ENCODE data around the gene GPSM3. TPM values are rescaled to one million over a fixed set of nuclear protein-coding genes. Genes with fewer than 3 reads are reported as not detected.
A peak's percentile ranks its signal among the peaks of the same experiment; 100 is the strongest.

The GPSM3 gene
- total and polyA plus RNA-seq, 2 of the 13 experiments (the other 11 are each of a cell fraction or from before 2014, with no cell fraction given), result 0.18 to 6.2 TPM

DNA sequence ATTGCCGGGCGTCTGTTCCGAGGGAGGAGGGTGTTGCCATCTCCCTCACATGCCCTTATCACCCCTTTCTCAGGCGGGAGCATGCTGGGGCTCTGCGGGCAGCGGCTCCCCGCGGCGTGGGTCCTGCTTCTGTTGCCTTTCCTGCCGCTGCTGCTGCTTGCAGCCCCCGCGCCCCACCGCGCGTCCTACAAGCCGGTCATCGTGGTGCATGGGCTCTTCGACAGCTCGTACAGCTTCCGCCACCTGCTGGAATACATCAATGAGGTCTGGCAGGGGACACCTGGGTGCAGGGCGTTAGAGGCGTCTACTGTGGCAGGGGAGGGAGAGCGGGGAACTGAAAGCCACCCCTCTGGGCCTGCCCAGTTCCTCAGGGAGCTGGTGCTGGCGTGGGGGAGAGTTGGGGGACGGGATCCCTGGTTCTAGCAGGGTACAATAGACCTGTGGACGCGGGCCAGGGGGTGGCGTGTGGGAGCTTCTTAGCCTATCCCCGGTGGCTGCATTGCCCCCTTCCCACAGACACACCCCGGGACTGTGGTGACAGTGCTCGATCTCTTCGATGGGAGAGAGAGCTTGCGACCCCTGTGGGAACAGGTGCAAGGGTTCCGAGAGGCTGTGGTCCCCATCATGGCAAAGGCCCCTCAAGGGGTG, 37.8 kb downstream of the GPSM3 start (continued):
- no peak for TF ChIP-seq FOXA1 (IDR thresholded peaks at IDR 0.05)
- TF ChIP-seq FOXA1 (CRISPR knock-in tag; IDR thresholded peaks at IDR 0.05), result 0 out of 2 replicates have a peak, but pooled peaks have one; percentile 16
- peak; percentile 71 for TF ChIP-seq RBFOX2 (IDR thresholded peaks at IDR 0.05; ENCODE audit: low read depth, low read length)
- TF ChIP-seq ZNF136 (CRISPR knock-in tag; IDR thresholded peaks at IDR 0.05; ENCODE audit: low read depth), result no peak
- no peak for TF ChIP-seq LCORL (IDR thresholded peaks at IDR 0.05)
- TF ChIP-seq LCORL (CRISPR knock-in tag; IDR thresholded peaks at IDR 0.05), result 0 out of 2 replicates have a peak, but pooled peaks have one; percentile 44
- no peak for TF ChIP-seq POLR2AphosphoS2 (IDR thresholded peaks at IDR 0.05; ENCODE audit: low read depth, low read length)
- TF ChIP-seq SOX6 (IDR thresholded peaks at IDR 0.05), result no peak
- no peak for TF ChIP-seq SOX6 (CRISPR knock-in tag; IDR thresholded peaks at IDR 0.05)
- TF ChIP-seq, protein P1, sequence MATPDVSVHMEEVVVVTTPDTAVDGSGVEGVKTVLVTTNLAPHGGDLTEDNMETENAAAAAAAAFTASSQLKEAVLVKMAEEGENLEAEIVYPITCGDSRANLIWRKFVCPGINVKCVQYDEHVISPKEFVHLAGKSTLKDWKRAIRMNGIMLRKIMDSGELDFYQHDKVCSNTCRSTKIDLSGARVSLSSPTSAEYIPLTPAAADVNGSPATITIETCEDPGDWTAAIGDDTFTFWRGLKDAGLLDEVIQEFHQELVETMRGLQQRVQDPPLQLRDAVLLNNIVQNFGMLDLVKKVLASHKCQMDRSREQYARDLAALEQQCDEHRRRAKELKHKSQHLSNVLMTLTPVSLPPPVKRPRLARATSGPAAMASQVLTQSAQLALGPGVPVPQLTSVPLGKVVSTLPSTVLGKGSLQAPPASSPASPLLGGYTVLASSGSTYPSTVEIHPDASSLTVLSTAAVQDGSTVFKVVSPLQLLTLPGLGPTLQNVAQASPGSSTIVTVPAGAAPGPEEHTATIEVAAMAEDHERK (CRISPR knock-in tag; IDR thresholded peaks at IDR 0.05; ENCODE audit: low read depth), result no peak; the same call in 1 of the 2 replicates
- TF ChIP-seq ZSCAN31 (CRISPR knock-in tag; IDR thresholded peaks at IDR 0.05; ENCODE audit: low read depth), result peak; percentile 47; the same call in 1 of the 2 replicates
- peak; percentile 27; the same call in 1 of the 2 replicates for TF ChIP-seq TSC22D2 (CRISPR knock-in tag; IDR thresholded peaks at IDR 0.05; ENCODE audit: borderline replicate concordance)
- no peak for TF ChIP-seq HNF4A (CRISPR knock-in tag; IDR thresholded peaks at IDR 0.05)
- TF ChIP-seq POLR2G (IDR thresholded peaks at IDR 0.05; ENCODE audit: low read depth, low read length), result no peak
- TF ChIP-seq ZNF432 (CRISPR knock-in tag; IDR thresholded peaks at IDR 0.05; ENCODE audit: borderline replicate concordance), result no peak
- no peak for TF ChIP-seq TBL1XR1 (IDR thresholded peaks at IDR 0.05; ENCODE audit: borderline replicate concordance, low read length, partially characterized antibody)
- no peak for TF ChIP-seq CENPX (CRISPR knock-in tag; IDR thresholded peaks at IDR 0.05)
- TF ChIP-seq POLR2A (IDR thresholded peaks at IDR 0.05; ENCODE audit: insufficient read depth in 1 of 2, low read depth in 2 of 2, low read length in 2 of 2), result no peak
- TF ChIP-seq ZNF484 (CRISPR knock-in tag; IDR thresholded peaks at IDR 0.05; ENCODE audit: borderline replicate concordance, low read depth), result no peak
- no peak for TF ChIP-seq IKZF1 (IDR thresholded peaks at IDR 0.05)
- TF ChIP-seq ZNF660 (CRISPR knock-in tag; IDR thresholded peaks at IDR 0.05; ENCODE audit: borderline replicate concordance, low read depth), result no peak
- TF ChIP-seq ZNF562 (CRISPR knock-in tag; IDR thresholded peaks at IDR 0.05; ENCODE audit: borderline replicate concordance), result no peak
- TF ChIP-seq NCOA2 (CRISPR knock-in tag; IDR thresholded peaks at IDR 0.05), result no peak
- peak; percentile 57 for TF ChIP-seq ZNF780A (CRISPR knock-in tag; IDR thresholded peaks at IDR 0.05)
- TF ChIP-seq DMAP1 (CRISPR knock-in tag; IDR thresholded peaks at IDR 0.05), result no peak
- 0 out of 2 replicates have a peak, but pooled peaks have one; percentile 66 for TF ChIP-seq HOXA7 (CRISPR knock-in tag; IDR thresholded peaks at IDR 0.05)
- TF ChIP-seq XRCC5 (optimal IDR thresholded peaks at IDR 0.05; ENCODE audit: low read length), result peak; percentile 51
- peak; percentile 43; the same call in 1 of the 2 replicates for TF ChIP-seq ERF (CRISPR knock-in tag; IDR thresholded peaks at IDR 0.05)
- TF ChIP-seq ZNF30 (CRISPR knock-in tag; IDR thresholded peaks at IDR 0.05), result no peak
- TF ChIP-seq ZNF766 (CRISPR knock-in tag; IDR thresholded peaks at IDR 0.05; ENCODE audit: borderline replicate concordance), result no peak
- no peak for TF ChIP-seq U2AF2 (IDR thresholded peaks at IDR 0.05; ENCODE audit: low read depth, low read length)
- TF ChIP-seq TMF1 (CRISPR knock-in tag; IDR thresholded peaks at IDR 0.05; ENCODE audit: low read depth), result no peak; the same call in 1 of the 2 replicates
- peak; percentile 85 for TF ChIP-seq MXD4 (CRISPR knock-in tag; IDR thresholded peaks at IDR 0.05)
